ENCODE results near the gene SLC7A6.

- TF ChIP-seq EZH2 (IDR thresholded peaks at IDR 0.05; ENCODE audit: borderline replicate concordance, low read length) (no peak), CTCF (IDR thresholded peaks at IDR 0.05; ENCODE audit: low read length) (no peak)
These were observed 41.3 kb upstream of the SLC7A6 start for GRCh38 chr16:68223072-68223471.

Data from OCI-LY1 (cell line).